CD4-positive, alpha-beta T cell (primary cell): ENCODE measurements around the gene PTHLH. TPM values are rescaled to one million over a fixed set of nuclear protein-coding genes. Genes with fewer than 3 reads are reported as not detected.

Experiments
- ATAC-seq: fragments of 200-7000 bp; cut with Tn5 transposase; one replicate; pipeline ENCODE4 v1.10.0; 2022; ENCODE audit warnings: mild to moderate bottlenecking; ENCODE audit not compliant: poor library complexity
- CTCF ChIA-PET: fragments of 350-600 bp; sonication (Branson Sonifier 250); formaldehyde crosslinking; loops from one replicate; lab custom pipeline; 2021; ENCODE audit warnings: antibody characterized with exemption, inconsistent platforms; lab: Charles Lee
- POLR2A ChIA-PET: fragments of 350-600 bp; sonication (Branson Sonifier 250); formaldehyde crosslinking; loops from one replicate; lab custom pipeline; 2021; ENCODE audit warnings: antibody characterized with exemption, inconsistent platforms; lab: Charles Lee
- DNase-seq, 14 experiments: peaks; one replicate each; pipeline ENCODE4 v3.0.0-alpha.2; 2013 to 2020; ENCODE audit warnings: mixed read lengths in 2 of 14
- H3K27ac ChIP-seq, 2 donors: one replicate each; pipeline versions ENCODE4 v1.5.1 to v1.7.0; 2013; ENCODE audit warnings: low read length in 2 of 2, low read depth in 1 of 2, mild to moderate bottlenecking in 1 of 2
- H3K27me3 ChIP-seq, 2 experiments: 1 replicate in 1 of 2; 2 replicates in 1 of 2; pipeline versions ENCODE4 v1.6.1 to v1.7.0; 2013; ENCODE audit warnings: low read length in 2 of 2, control low read depth in 1 of 2, mild to moderate bottlenecking in 1 of 2, moderate library complexity in 1 of 2; ENCODE audit not compliant: insufficient read depth in 2 of 2, control insufficient read depth in 1 of 2
- H3K36me3 ChIP-seq: one replicate; pipeline ENCODE4 v1.6.1; 2013; ENCODE audit warnings: low read length, control low read depth; ENCODE audit not compliant: insufficient read depth
- H3K4me1 ChIP-seq: one replicate; pipeline ENCODE4 v1.6.1; 2013; ENCODE audit warnings: low read length, control low read depth; ENCODE audit not compliant: insufficient read depth
- H3K4me3 ChIP-seq: one replicate; pipeline ENCODE4 v1.5.1; 2013; ENCODE audit warnings: mild to moderate bottlenecking, low read length, moderate library complexity
- H3K9me3 ChIP-seq, 2 experiments: 1 replicate in 1 of 2; 2 replicates in 1 of 2; pipeline versions ENCODE4 v1.6.1 to v1.7.0; 2013; ENCODE audit warnings: low read length in 2 of 2, mild to moderate bottlenecking in 2 of 2, control low read depth in 1 of 2, moderate library complexity in 1 of 2; ENCODE audit not compliant: control insufficient read depth in 1 of 2, insufficient read depth in 1 of 2
- H3K27ac Mint-ChIP-seq: one replicate; pipeline ENCODE4 v1.8.0; 2020; ENCODE audit warnings: mixed read lengths
- H3K27me3 Mint-ChIP-seq: one replicate; pipeline ENCODE4 v1.8.0; 2021; ENCODE audit warnings: mixed read lengths
- H3K36me3 Mint-ChIP-seq: one replicate; pipeline ENCODE4 v1.8.0; 2021; ENCODE audit warnings: low read depth, mixed read lengths
- H3K4me1 Mint-ChIP-seq: one replicate; pipeline ENCODE4 v1.8.0; 2021; ENCODE audit warnings: low read depth, mixed read lengths
- H3K4me3 Mint-ChIP-seq: one replicate; pipeline ENCODE4 v1.8.0; 2020; ENCODE audit warnings: mild to moderate bottlenecking, mixed read lengths
- H3K9me3 Mint-ChIP-seq: one replicate; pipeline ENCODE4 v1.8.0; 2020; ENCODE audit warnings: mixed read lengths
- intact Hi-C, 2 experiments: fragments of 100-400 bp; cut with DNase I in 1 of 2; cut with micrococcal nuclease in 1 of 2; formaldehyde crosslinking; loops; one replicate each; pipeline versions ENCODE4 v1.15.1 to v1.9.0; 2023 to 2025; cut with DNase I, micrococcal nuclease
- total RNA-seq, 174 experiments: library from RNA in 2 of 174; stranded (reverse) in 2 of 174; gene quantifications; one replicate each; pipeline ENCODE4 v1.2.3 and lab custom pipeline; 2021 to 2026
- TF ChIP-seq, protein P1 (sequence below): fragments of 200-600 bp; IDR thresholded peaks from one replicate; pipeline ENCODE4 v1.8.0; 2022; ENCODE audit warnings: antibody characterized with exemption, mild to moderate bottlenecking

Gene PTHLH
- total RNA-seq, 2 experiments from 2014 or later, result not detected

DNA sequence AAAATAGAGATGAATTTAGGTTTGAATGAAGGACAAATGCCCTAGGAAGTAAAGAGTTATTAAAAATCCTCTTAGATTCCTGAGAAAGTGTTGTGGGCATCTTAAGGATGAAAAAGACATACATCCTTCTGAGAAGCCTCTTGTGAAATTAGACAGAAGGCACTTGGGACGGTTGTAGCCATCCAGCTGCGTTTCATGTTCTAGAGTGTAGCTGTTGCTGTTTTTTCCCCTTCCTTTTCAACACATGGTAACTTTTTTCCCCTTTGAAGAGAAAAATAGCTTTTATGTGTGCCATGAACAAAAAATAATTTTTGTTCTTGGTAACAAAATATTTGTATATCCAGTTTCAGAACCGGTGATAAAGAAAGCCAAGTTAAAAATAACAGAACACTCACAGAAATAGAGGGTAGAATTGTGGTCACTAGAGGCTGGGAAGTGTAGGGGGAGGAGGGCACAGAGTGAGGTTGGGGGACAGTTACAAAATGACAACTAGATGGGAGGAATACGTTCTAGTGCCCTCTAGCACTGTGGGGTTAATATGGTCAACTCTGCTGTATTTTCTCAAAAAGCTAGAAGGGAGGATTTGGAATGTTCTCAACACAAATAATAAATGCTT, 58.4 kb downstream of the PTHLH start:
- H3K4me1 ChIP-seq, result no peaks in the 10 kb centered on the region
- no peak overlapping the region for H3K4me3 ChIP-seq
- Mint-ChIP-seq H3K9me3 (no peaks in the 10 kb centered on the region), H3K4me1 (no peaks in the 10 kb centered on the region), H3K27ac (no peak overlapping the region), H3K27me3 (peaks cover 7% of the 10 kb centered on the region), H3K36me3 (no peaks in the 10 kb centered on the region), H3K4me3 (no peak overlapping the region)
- TF ChIP-seq, protein P1, sequence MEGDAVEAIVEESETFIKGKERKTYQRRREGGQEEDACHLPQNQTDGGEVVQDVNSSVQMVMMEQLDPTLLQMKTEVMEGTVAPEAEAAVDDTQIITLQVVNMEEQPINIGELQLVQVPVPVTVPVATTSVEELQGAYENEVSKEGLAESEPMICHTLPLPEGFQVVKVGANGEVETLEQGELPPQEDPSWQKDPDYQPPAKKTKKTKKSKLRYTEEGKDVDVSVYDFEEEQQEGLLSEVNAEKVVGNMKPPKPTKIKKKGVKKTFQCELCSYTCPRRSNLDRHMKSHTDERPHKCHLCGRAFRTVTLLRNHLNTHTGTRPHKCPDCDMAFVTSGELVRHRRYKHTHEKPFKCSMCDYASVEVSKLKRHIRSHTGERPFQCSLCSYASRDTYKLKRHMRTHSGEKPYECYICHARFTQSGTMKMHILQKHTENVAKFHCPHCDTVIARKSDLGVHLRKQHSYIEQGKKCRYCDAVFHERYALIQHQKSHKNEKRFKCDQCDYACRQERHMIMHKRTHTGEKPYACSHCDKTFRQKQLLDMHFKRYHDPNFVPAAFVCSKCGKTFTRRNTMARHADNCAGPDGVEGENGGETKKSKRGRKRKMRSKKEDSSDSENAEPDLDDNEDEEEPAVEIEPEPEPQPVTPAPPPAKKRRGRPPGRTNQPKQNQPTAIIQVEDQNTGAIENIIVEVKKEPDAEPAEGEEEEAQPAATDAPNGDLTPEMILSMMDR, result no peak
- DNase-seq, result no peak
- H3K27me3 ChIP-seq, result no peaks in the 10 kb centered on the region
- H3K36me3 ChIP-seq, result no peaks in the 10 kb centered on the region
- POLR2A ChIA-PET, result no interaction called here
- intact Hi-C loops, result no loop called here
- CTCF ChIA-PET, result no interaction called here
- H3K27ac ChIP-seq, result no peak overlapping the region
- ATAC-seq, result no peak
- peaks cover 0 to 4% of the 10 kb centered on the region in 2 experiments for H3K9me3 ChIP-seq

GRCh38 chr12:27911397-27911796, 61.1 kb downstream of the PTHLH start:
- CTCF ChIA-PET, result no interaction called here
- no peaks in the 10 kb centered on the region for H3K36me3 ChIP-seq
- H3K9me3 ChIP-seq, result peaks cover 0 to 4% of the 10 kb centered on the region in 2 experiments
- no peak overlapping the region for H3K27ac ChIP-seq
- POLR2A ChIA-PET, result no interaction called here
- ATAC-seq, result no peak
- no peaks in the 10 kb centered on the region for H3K27me3 ChIP-seq
- peaks cover 12% of the 10 kb centered on the region for H3K27me3 Mint-ChIP-seq
- intact Hi-C loops, result no loop called here
- H3K9me3 Mint-ChIP-seq, result no peaks in the 10 kb centered on the region
- TF ChIP-seq, protein P1, result no peak
- no peaks in the 10 kb centered on the region for H3K36me3 Mint-ChIP-seq
- no peaks in the 10 kb centered on the region for H3K4me1 ChIP-seq
- no peak for DNase-seq
- H3K4me3 ChIP-seq, result no peak overlapping the region
- no peak overlapping the region for H3K4me3 Mint-ChIP-seq
- no peak overlapping the region for H3K27ac Mint-ChIP-seq
- no peaks in the 10 kb centered on the region for H3K4me1 Mint-ChIP-seq

Other genes starting within 250 kb of the PTHLH start
- gene KLHL42, start 192.5 kb downstream of the PTHLH start, total RNA-seq, result 10 to 100 TPM; 12.8 to 13.2 TPM
- not detected for gene MANSC4, start 192.5 kb downstream of the PTHLH start, total RNA-seq
- 10 to 100 TPM; 52.9 to 55.3 TPM for gene CCDC91, start 217.7 kb upstream of the PTHLH start, total RNA-seq